Measurements from ENCODE around the gene LRMDA.

LRMDA gene

DNA sequence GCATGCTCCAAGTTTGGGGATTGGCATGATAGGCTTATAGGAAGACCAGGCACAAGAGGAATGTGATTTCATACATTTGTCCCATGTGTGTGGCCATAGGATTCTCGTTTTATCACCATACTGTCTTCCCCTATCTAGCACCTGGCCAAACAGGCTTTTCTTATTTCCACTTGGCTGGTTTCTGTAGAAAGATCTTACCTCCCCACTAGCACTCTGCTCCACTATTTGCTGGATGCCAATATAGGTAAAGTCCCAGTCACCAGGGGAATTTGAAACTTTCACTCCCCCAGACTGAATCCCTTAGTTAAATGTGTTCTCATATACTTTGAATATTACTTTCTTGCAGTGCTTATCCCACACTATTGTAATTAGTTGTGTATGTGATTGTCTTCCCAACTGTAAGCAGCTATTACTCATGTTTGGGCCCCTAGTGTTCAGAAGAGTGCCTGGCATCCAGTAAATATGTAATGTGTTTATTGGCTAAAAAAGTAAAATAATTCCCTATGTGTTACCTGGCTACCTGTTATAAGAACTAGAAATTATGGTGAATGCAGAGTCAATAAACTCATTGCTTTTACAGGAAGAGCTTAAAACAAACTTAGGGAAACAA is 109.0 kb downstream of the LRMDA start:
- no peak overlapping the region for H3K4me3 ChIP-seq (ENCODE audit: low read length)
- DNase-seq (ENCODE audit: low read depth) = no peak
- TF ChIP-seq CTCF (conservative IDR thresholded peaks at IDR 0.05; ENCODE audit: low read length) = peak; percentile 38

GRCh38 chr10:75540981-75541380 is 109.6 kb downstream of the LRMDA start:
- no peak for TF ChIP-seq CTCF (conservative IDR thresholded peaks at IDR 0.05; ENCODE audit: low read length)
- H3K4me3 ChIP-seq (ENCODE audit: low read length) = no peak overlapping the region
- DNase-seq (ENCODE audit: low read depth) = no peak

DNA sequence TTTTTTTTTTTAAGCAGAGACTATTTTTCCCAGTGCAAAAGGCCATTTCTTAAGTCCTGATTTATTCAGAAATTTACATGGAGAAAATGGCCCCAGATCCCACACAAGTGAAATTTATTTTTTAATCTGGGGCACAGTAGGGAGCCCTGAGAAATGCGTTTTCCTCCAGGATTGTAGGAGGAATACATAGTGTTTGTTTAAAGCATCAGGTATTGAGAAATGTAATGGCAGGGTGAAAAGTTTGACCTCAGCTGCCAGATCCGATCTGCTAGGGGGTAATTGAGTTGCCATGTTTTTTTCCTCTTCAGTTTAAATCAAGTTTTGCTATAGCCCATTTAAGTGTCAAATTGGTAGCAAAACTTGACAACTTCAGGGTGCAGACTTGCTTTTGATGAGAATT is 110.0 kb downstream of the LRMDA start:
- TF ChIP-seq CTCF (conservative IDR thresholded peaks at IDR 0.05; ENCODE audit: low read length) = no peak
- DNase-seq (ENCODE audit: low read depth) = no peak

GRCh38 chr10:75542084-75542483 is 110.7 kb downstream of the LRMDA start:
- no peak for TF ChIP-seq CTCF (conservative IDR thresholded peaks at IDR 0.05; ENCODE audit: low read length)
- DNase-seq (ENCODE audit: low read depth) = peak; percentile 64
- H3K4me3 ChIP-seq (ENCODE audit: low read length) = no peak overlapping the region

More for the DNA sequence above, 110.0 kb downstream of the LRMDA start:
- no peak overlapping the region for H3K4me3 ChIP-seq (ENCODE audit: low read length)

- TF ChIP-seq CTCF (conservative IDR thresholded peaks at IDR 0.05; ENCODE audit: low read length) = 0 out of 2 replicates have a peak, but pooled peaks have one; percentile 5
- no peak overlapping the region for H3K4me3 ChIP-seq (ENCODE audit: low read length)
- peak; percentile 97 for DNase-seq (ENCODE audit: low read depth)
Measured at GRCh38 chr10:75542906-75543305, 111.5 kb downstream of the LRMDA start.

GRCh38 chr10:75544386-75544785 is 113.0 kb downstream of the LRMDA start:
- no peak for TF ChIP-seq CTCF (conservative IDR thresholded peaks at IDR 0.05; ENCODE audit: low read length)
- no peak overlapping the region for H3K4me3 ChIP-seq (ENCODE audit: low read length)
- DNase-seq (ENCODE audit: low read depth) = peak; percentile 66

DNA sequence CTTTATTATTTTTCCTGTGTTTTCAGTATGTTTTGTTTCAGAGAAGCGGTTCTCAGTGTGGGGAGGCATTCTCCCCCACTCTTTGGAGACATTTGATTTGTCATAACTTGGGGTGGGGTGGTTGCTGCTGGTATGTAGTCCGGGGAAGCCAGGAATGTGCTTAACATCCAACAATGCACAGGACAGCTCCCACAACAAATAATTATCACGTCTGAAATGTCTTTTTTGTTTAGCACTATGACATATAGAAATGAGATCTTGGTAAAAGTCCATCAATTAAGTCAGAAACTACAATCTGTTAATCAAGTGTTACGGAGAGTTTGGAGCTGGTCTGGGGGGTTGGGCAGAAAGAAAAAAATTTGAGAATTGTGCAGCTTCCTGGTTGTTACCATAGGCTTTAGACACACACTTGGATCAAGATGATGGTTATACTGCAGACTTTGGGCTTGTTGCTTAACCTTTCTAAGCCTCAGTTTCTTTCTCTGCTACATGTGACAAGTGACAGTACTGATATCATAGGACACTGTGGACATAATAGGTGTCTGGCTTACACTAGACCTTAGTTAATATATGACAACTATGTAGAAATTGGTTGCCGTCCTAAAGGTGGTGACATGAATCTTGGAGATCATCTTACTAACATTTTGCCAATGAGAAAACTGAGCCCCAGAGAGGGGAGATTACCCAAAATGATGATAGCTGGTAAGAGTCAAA is 113.7 kb downstream of the LRMDA start:
- peak; percentile 88 for DNase-seq (ENCODE audit: low read depth)
- no peak overlapping the region for H3K4me3 ChIP-seq (ENCODE audit: low read length)
- TF ChIP-seq CTCF (conservative IDR thresholded peaks at IDR 0.05; ENCODE audit: low read length) = no peak

Measured in AG10803 (cell line).